HL-60 (cell line): ENCODE results near the gene NUDCD3.

ENCODE experiments used
- DNase-seq, 2 experiments: peaks; one replicate each; pipeline ENCODE4 v3.0.0-alpha.2; 2010 to 2020; ENCODE audit warnings: low read depth in 1 of 2, low spot score in 1 of 2
- H3K27ac ChIP-seq: fragments of 250-450 bp; sonication (Bioruptor Pico); replicated peaks from 2 replicates; pipeline ENCODE4 v1.5.1; 2020; ENCODE audit warnings: mild to moderate bottlenecking, moderate library complexity
- H3K27me3 ChIP-seq: fragments of 250-450 bp; sonication (Bioruptor Pico); 2 replicates; pipeline ENCODE4 v1.5.1; 2021; ENCODE audit warnings: mild to moderate bottlenecking, moderate library complexity; ENCODE audit not compliant: insufficient read depth, poor library complexity, severe bottlenecking
- H3K4me3 ChIP-seq: replicated peaks from 2 replicates; pipeline ENCODE4 v1.5.1; 2011; ENCODE audit warnings: mild to moderate bottlenecking, control low read depth, low read length; ENCODE audit not compliant: insufficient read depth
- GABPA ChIP-seq: IDR thresholded peaks from 2 replicates; pipeline ENCODE4 v1.6.1; 2012; ENCODE audit warnings: low read depth
- POLR2AphosphoS5 ChIP-seq: IDR thresholded peaks from 2 replicates; pipeline ENCODE4 v1.6.1; 2012; ENCODE audit warnings: low read depth
- SPI1 ChIP-seq: IDR thresholded peaks from 2 replicates; pipeline ENCODE4 v1.6.1; 2012; ENCODE audit warnings: low read depth, mild to moderate bottlenecking, borderline replicate concordance
- TF ChIP-seq, protein P1 (sequence below): IDR thresholded peaks from one replicate; pipeline ENCODE4 v1.5.1; 2011; ENCODE audit warnings: low read length, control low read depth, inconsistent platforms; ENCODE audit not compliant: insufficient read depth
- TF ChIP-seq, protein P2 (sequence below): IDR thresholded peaks from 2 replicates; pipeline ENCODE4 v1.6.1; 2012; ENCODE audit warnings: low read depth; ENCODE audit not compliant: insufficient replicate concordance

NUDCD3 gene

DNA sequence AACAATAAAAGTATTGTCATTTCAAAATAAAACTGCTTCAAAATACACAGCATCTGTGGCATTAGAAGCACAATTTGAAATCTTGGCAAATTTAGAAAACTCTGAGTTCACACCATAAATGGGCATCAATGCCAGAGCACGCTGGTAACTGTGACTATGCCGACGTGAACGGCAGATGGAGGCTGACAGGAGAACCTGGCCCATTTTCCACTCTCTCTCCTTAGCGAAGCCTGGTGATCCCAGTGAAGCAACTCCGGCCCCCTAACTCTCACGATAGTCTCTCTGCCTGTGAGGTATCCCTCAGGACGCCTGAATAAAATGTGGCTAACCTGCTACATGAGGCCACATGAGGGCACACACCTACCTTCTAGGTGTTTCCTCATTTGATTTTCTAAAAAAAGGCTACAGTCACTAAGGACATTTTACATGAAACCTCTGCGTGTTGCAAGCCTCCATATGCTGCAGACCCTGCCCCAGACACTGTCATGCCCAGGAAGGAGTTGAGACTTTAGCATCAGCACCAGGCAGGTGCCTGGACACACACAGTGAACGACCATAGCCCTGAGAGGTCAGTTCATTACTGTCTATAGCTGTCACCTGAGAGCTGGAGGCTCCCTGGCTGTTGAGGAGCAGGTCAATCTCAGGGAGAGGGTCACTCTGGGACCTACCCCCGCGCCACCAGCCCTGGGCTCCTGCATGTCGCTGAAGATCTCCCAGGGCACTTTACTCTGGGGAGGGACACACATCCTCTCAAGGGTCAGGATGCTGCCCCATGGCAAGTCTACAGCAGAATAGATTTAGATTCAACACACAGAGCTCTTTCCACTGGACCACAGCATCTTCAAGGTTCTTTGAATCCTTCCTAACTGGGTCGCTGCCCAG lies 102.1 kb downstream of the NUDCD3 start:
- Histone ChIP-seq H3K27ac (no peak overlapping the region), H3K4me3 (no peak overlapping the region), H3K27me3 (no peaks in the 10 kb centered on the region)
- DNase-seq = no peak
- no peak for TF ChIP-seq SPI1
- TF ChIP-seq GABPA = no peak
- TF ChIP-seq POLR2AphosphoS5 = no peak
- TF ChIP-seq, protein P1, sequence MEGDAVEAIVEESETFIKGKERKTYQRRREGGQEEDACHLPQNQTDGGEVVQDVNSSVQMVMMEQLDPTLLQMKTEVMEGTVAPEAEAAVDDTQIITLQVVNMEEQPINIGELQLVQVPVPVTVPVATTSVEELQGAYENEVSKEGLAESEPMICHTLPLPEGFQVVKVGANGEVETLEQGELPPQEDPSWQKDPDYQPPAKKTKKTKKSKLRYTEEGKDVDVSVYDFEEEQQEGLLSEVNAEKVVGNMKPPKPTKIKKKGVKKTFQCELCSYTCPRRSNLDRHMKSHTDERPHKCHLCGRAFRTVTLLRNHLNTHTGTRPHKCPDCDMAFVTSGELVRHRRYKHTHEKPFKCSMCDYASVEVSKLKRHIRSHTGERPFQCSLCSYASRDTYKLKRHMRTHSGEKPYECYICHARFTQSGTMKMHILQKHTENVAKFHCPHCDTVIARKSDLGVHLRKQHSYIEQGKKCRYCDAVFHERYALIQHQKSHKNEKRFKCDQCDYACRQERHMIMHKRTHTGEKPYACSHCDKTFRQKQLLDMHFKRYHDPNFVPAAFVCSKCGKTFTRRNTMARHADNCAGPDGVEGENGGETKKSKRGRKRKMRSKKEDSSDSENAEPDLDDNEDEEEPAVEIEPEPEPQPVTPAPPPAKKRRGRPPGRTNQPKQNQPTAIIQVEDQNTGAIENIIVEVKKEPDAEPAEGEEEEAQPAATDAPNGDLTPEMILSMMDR = no peak
- TF ChIP-seq, protein P2, sequence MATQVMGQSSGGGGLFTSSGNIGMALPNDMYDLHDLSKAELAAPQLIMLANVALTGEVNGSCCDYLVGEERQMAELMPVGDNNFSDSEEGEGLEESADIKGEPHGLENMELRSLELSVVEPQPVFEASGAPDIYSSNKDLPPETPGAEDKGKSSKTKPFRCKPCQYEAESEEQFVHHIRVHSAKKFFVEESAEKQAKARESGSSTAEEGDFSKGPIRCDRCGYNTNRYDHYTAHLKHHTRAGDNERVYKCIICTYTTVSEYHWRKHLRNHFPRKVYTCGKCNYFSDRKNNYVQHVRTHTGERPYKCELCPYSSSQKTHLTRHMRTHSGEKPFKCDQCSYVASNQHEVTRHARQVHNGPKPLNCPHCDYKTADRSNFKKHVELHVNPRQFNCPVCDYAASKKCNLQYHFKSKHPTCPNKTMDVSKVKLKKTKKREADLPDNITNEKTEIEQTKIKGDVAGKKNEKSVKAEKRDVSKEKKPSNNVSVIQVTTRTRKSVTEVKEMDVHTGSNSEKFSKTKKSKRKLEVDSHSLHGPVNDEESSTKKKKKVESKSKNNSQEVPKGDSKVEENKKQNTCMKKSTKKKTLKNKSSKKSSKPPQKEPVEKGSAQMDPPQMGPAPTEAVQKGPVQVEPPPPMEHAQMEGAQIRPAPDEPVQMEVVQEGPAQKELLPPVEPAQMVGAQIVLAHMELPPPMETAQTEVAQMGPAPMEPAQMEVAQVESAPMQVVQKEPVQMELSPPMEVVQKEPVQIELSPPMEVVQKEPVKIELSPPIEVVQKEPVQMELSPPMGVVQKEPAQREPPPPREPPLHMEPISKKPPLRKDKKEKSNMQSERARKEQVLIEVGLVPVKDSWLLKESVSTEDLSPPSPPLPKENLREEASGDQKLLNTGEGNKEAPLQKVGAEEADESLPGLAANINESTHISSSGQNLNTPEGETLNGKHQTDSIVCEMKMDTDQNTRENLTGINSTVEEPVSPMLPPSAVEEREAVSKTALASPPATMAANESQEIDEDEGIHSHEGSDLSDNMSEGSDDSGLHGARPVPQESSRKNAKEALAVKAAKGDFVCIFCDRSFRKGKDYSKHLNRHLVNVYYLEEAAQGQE = no peak

DNA sequence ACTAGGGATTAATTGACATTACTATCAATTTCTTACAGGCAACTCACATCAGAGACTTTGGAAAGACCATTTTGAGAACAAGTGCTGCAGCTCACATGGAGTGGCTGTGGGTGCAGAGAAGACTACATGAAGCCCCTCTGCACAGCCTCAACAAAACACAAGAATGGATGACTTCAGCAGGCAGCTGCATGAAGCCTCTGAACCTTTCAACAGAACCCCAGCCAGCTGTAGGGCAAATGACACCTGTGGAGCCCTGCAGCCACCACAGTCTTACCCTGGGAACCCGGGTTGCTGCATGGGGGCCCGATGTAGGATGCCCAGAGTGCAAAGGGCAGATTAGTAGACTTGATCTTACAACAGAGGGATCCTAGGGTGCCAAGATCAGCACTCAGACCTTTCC lies 103.1 kb downstream of the NUDCD3 start:
- no peaks in the 10 kb centered on the region for H3K27me3 ChIP-seq
- TF ChIP-seq, protein P1 = no peak
- no peak for TF ChIP-seq SPI1
- TF ChIP-seq GABPA = no peak
- no peak for TF ChIP-seq POLR2AphosphoS5
- TF ChIP-seq, protein P2 = no peak
- H3K27ac ChIP-seq = no peak overlapping the region
- no peak overlapping the region for H3K4me3 ChIP-seq
- DNase-seq = no peak

DNA sequence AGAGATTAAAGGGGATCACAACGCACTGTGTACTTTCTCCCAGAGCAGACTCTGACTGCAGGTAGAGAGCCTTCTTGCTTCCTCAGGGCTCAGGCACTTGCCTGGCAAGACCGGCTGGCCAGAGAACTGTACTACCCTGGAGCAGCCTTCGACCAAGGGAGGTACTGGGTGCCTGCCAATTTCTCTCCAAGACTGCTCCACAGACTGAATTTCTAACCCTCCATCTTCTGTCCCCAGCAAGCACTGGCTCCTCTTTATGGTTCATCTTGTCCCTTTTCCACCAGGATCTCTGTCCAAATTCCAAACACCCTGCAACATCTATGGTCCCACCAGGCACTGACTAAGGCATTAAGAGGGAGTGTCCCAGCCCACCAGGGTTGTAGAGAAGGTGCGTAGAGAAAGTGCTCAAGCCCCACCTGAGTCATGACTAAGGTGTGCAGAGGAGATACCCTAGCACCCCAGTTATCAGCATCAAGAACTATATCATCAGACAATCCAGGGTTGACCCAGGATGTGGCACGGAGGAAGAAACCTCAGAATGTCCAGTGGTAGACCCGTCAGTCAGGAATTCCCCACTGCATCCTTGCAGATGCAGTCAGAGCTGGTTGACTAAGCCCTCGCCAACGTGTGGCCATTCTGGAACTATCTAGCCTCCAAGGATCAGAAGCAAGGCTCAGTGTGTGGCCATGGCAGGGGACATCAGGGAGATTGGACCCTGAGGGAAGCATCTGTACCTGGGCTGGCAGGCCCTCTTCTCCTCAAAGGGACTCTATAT lies 104.1 kb downstream of the NUDCD3 start:
- no peak for DNase-seq
- TF ChIP-seq POLR2AphosphoS5 (no peak), SPI1 (no peak), GABPA (no peak)
- TF ChIP-seq, protein P1 = no peak
- TF ChIP-seq, protein P2 = no peak
- no peak overlapping the region for H3K4me3 ChIP-seq

More for the DNA sequence above, 104.1 kb downstream of the NUDCD3 start:
- Histone ChIP-seq H3K27ac (no peak overlapping the region), H3K27me3 (no peaks in the 10 kb centered on the region)
